Neural progenitor cell (in vitro differentiated cells): ENCODE results near the gene CETP. TPM values are rescaled to one million over a fixed set of nuclear protein-coding genes. Genes with fewer than 3 reads are reported as not detected.

Source experiments
- DNase-seq: peaks from one replicate; pipeline ENCODE4 v3.0.0-alpha.2; 2016; ENCODE audit warnings: low spot score
- H2AFZ ChIP-seq: fragments of 200-600 bp; sonication (generic); replicated peaks from 2 replicates; pipeline ENCODE4 v1.6.1; 2016; ENCODE audit warnings: antibody characterized with exemption
- H3F3A ChIP-seq: fragments of 200-600 bp; sonication (generic); 2 replicates; pipeline ENCODE4 v1.6.1; 2016; ENCODE audit warnings: antibody characterized with exemption, low read depth
- H3K27ac ChIP-seq: fragments of 200-600 bp; sonication (generic); 2 replicates; pipeline ENCODE4 v1.5.1; 2016; ENCODE audit warnings: mild to moderate bottlenecking
- H3K27me3 ChIP-seq: fragments of 200-600 bp; sonication (generic); 2 replicates; pipeline ENCODE4 v1.6.1; 2016; ENCODE audit warnings: mild to moderate bottlenecking, moderate library complexity
- H3K36me3 ChIP-seq: fragments of 200-600 bp; sonication (generic); 2 replicates; pipeline ENCODE4 v1.5.1; 2016
- H3K4me1 ChIP-seq: fragments of 200-600 bp; sonication (generic); 2 replicates; pipeline ENCODE4 v1.6.1; 2016; ENCODE audit warnings: mixed run types
- H3K4me2 ChIP-seq: fragments of 200-600 bp; sonication (generic); 2 replicates; pipeline ENCODE4 v1.6.1; 2016
- H3K4me3 ChIP-seq: fragments of 200-600 bp; sonication (generic); 2 replicates; pipeline ENCODE4 v1.5.1; 2016
- H3K79me2 ChIP-seq: fragments of 200-600 bp; sonication (generic); 2 replicates; pipeline ENCODE4 v1.6.1; 2016; ENCODE audit warnings: low read depth
- H3K9ac ChIP-seq: fragments of 200-600 bp; sonication (generic); 2 replicates; pipeline ENCODE4 v1.6.1; 2016
- H3K9me3 ChIP-seq: fragments of 200-600 bp; sonication (generic); 2 replicates; pipeline ENCODE4 v1.5.1; 2016; ENCODE audit warnings: low read depth
- H4K20me1 ChIP-seq: fragments of 200-600 bp; sonication (generic); 2 replicates; pipeline ENCODE4 v1.6.1; 2016; ENCODE audit warnings: low read depth
- H3K27ac Mint-ChIP-seq: 3 replicates; pipeline ENCODE4 v1.8.0; 2021; ENCODE audit warnings: mixed read lengths
- H3K27me3 Mint-ChIP-seq: 2 replicates; pipeline ENCODE4 v1.8.0; 2022; ENCODE audit warnings: low read depth, mild to moderate bottlenecking, inconsistent platforms, moderate library complexity, mixed read lengths; ENCODE audit not compliant: insufficient read depth
- H3K36me3 Mint-ChIP-seq: 3 replicates; pipeline ENCODE4 v1.8.0; 2021; ENCODE audit warnings: mixed read lengths
- H3K4me1 Mint-ChIP-seq: 3 replicates; pipeline ENCODE4 v1.8.0; 2021; ENCODE audit warnings: mixed read lengths
- H3K4me3 Mint-ChIP-seq: 3 replicates; pipeline ENCODE4 v1.8.0; 2021; ENCODE audit warnings: mild to moderate bottlenecking, moderate library complexity, mixed read lengths
- H3K9me3 Mint-ChIP-seq: 3 replicates; pipeline ENCODE4 v1.8.0; 2020; ENCODE audit warnings: mixed read lengths
- EZH2 ChIP-seq: fragments of 200-600 bp; sonication (generic); IDR thresholded peaks from 2 replicates; pipeline ENCODE4 v1.6.1; 2017; ENCODE audit warnings: antibody characterized with exemption, mild to moderate bottlenecking, moderate library complexity
- EZH2phosphoT487 ChIP-seq: fragments of 200-600 bp; sonication (generic); IDR thresholded peaks from 2 replicates; pipeline ENCODE4 v1.6.1; 2017; ENCODE audit warnings: antibody characterized with exemption
- total RNA-seq: library from RNA; depleted of rRNA; stranded (reverse); fragments of >200 nt; gene quantifications from 2 replicates; pipeline ENCODE4 v1.2.3, GENCODE V29; 2015; ENCODE audit warnings: low replicate concordance
- TF ChIP-seq, protein P1 (sequence below): fragments of 200-600 bp; sonication (generic); IDR thresholded peaks from 2 replicates; pipeline ENCODE4 v1.5.1; 2017; ENCODE audit warnings: antibody characterized with exemption, mild to moderate bottlenecking

Gene CETP
- total RNA-seq, 1 donor from 2014 or later, result 0.28 TPM

DNA sequence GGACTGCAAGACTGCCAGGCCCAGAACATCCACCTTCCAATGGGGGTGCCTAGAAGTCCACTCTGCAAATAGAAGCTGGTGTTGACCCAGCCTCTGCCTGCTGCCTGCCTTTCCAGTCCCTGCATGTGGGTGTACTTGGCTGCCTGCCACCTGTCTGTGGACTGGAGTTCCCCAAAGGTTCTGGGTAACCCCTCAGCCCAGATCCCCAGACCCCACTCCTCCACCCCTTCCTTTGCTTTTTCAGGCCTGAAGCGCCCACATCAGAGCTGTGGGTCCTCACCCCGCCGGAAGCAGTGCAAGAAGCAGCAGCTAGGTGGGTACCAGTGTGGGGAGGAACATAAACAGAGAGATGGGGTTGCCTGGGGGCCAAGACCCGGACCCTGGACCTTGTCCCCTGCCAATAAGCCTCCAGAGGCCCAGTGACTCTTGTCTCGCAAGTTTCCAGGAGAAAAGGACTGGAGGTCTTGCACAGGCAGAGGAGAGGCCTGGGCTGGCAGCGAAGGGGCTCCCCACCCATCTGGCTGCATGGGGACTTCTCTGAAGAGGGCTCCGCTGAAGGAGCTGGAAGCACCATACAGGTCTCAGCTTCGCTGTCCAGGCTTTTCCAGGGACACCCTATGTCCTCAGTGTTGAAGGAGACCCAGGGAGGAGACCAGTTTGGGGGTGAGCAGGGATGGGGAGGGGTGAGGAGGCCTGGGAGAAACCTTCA lies 61.9 kb downstream of the CETP start:
- H3K79me2 ChIP-seq, result no peaks in the 10 kb centered on the region
- H3K27ac ChIP-seq, result no peak overlapping the region
- Mint-ChIP-seq H3K36me3 (no peaks in the 10 kb centered on the region), H3K27ac (no peak overlapping the region), H3K27me3 (peaks cover 18% of the 10 kb centered on the region), H3K9me3 (no peaks in the 10 kb centered on the region), H3K4me1 (no peaks in the 10 kb centered on the region), H3K4me3 (no peak overlapping the region)
- no peaks in the 10 kb centered on the region for H3K27me3 ChIP-seq
- no peak for DNase-seq
- H3K9ac ChIP-seq, result no peak overlapping the region
- H3K4me1 ChIP-seq, result no peaks in the 10 kb centered on the region
- H3K36me3 ChIP-seq, result no peaks in the 10 kb centered on the region
- no peaks in the 10 kb centered on the region for H3F3A ChIP-seq
- H3K4me2 ChIP-seq, result no peak overlapping the region
- H4K20me1 ChIP-seq, result no peaks in the 10 kb centered on the region
- no peak overlapping the region for H3K4me3 ChIP-seq
- TF ChIP-seq, protein P1, sequence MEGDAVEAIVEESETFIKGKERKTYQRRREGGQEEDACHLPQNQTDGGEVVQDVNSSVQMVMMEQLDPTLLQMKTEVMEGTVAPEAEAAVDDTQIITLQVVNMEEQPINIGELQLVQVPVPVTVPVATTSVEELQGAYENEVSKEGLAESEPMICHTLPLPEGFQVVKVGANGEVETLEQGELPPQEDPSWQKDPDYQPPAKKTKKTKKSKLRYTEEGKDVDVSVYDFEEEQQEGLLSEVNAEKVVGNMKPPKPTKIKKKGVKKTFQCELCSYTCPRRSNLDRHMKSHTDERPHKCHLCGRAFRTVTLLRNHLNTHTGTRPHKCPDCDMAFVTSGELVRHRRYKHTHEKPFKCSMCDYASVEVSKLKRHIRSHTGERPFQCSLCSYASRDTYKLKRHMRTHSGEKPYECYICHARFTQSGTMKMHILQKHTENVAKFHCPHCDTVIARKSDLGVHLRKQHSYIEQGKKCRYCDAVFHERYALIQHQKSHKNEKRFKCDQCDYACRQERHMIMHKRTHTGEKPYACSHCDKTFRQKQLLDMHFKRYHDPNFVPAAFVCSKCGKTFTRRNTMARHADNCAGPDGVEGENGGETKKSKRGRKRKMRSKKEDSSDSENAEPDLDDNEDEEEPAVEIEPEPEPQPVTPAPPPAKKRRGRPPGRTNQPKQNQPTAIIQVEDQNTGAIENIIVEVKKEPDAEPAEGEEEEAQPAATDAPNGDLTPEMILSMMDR, result no peak
- TF ChIP-seq EZH2 (no peak), EZH2phosphoT487 (no peak)
- H2AFZ ChIP-seq, result no peak overlapping the region
- no peaks in the 10 kb centered on the region for H3K9me3 ChIP-seq

DNA sequence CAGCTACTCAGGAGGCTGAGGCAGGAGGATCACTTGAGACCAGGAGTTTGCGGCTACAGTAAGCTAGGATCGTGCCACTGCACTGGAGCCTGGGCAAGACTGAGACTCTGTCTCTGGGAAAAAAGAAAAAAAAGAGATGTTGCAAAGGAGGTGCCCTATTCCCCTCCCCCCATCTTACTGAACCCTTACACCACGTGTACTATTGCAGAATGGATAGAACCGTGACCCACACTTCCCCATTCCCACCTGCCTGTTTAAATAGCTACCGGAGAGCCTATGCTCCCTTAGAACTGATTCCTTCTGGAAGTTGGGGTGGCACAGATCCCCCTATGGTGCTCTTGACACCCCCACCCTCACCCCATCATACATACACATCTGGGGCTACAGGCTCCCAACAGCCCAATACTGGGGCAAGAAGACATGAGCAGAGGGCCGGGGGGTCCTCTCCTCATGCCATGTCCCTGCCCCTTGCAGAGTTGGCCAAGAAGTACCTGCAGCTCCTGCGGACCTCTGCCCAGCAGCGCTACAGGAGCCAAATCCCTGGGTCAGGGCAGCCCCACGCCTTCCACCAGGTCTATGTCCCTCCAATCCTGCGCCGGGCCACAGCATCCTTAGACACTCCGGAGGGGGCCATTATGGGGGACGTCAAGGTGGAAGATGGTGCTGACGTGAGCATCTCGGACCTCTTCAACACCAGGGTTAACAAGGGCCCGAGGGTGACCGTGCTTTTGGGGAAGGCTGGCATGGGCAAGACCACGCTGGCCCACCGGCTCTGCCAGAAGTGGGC lies 63.3 kb downstream of the CETP start:
- H3K79me2 ChIP-seq, result no peaks in the 10 kb centered on the region
- H4K20me1 ChIP-seq, result no peaks in the 10 kb centered on the region
- Mint-ChIP-seq H3K27me3 (peaks cover 19% of the 10 kb centered on the region), H3K9me3 (no peaks in the 10 kb centered on the region), H3K4me1 (no peaks in the 10 kb centered on the region), H3K27ac (no peak overlapping the region), H3K4me3 (no peak overlapping the region), H3K36me3 (no peaks in the 10 kb centered on the region)
- no peak overlapping the region for H3K4me2 ChIP-seq
- TF ChIP-seq, protein P1, result no peak
- TF ChIP-seq EZH2phosphoT487 (no peak), EZH2 (no peak)
- no peaks in the 10 kb centered on the region for H3F3A ChIP-seq
- DNase-seq, result no peak
- no peaks in the 10 kb centered on the region for H3K36me3 ChIP-seq
- H2AFZ ChIP-seq, result no peak overlapping the region
- H3K9ac ChIP-seq, result no peak overlapping the region
- H3K4me3 ChIP-seq, result no peak overlapping the region
- no peaks in the 10 kb centered on the region for H3K27me3 ChIP-seq
- no peaks in the 10 kb centered on the region for H3K4me1 ChIP-seq
- no peaks in the 10 kb centered on the region for H3K9me3 ChIP-seq
- H3K27ac ChIP-seq, result no peak overlapping the region

DNA sequence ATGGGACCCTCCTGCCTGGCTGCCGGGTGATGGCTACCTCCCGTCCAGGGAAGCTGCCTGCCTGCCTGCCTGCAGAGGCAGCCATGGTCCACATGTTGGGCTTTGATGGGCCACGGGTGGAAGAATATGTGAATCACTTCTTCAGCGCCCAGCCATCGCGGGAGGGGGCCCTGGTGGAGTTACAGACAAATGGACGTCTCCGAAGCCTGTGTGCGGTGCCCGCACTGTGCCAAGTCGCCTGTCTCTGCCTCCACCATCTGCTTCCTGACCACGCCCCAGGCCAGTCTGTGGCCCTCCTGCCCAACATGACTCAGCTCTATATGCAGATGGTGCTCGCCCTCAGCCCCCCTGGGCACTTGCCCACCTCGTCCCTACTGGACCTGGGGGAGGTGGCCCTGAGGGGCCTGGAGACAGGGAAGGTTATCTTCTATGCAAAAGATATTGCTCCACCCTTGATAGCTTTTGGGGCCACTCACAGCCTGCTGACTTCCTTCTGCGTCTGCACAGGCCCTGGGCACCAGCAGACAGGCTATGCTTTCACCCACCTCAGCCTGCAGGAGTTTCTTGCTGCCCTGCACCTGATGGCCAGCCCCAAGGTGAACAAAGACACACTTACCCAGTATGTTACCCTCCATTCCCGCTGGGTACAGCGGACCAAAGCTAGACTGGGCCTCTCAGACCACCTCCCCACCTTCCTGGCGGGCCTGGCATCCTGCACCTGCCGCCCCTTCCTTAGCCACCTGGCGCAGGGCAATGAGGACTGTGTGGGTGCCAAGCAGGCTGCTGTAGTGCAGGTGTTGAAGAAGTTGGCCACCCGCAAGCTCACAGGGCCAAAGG lies 64.4 kb downstream of the CETP start:
- Histone ChIP-seq H3K9ac (no peak overlapping the region), H3K4me3 (no peak overlapping the region), H4K20me1 (no peaks in the 10 kb centered on the region), H3K79me2 (no peaks in the 10 kb centered on the region), H3K27me3 (no peaks in the 10 kb centered on the region), H2AFZ (no peak overlapping the region), H3K27ac (no peak overlapping the region), H3K9me3 (no peaks in the 10 kb centered on the region), H3K4me1 (no peaks in the 10 kb centered on the region), H3K36me3 (no peaks in the 10 kb centered on the region), H3K4me2 (no peak overlapping the region), H3F3A (no peaks in the 10 kb centered on the region)
- no peak for DNase-seq
- Mint-ChIP-seq H3K36me3 (no peaks in the 10 kb centered on the region), H3K27ac (no peak overlapping the region), H3K27me3 (peaks cover 14% of the 10 kb centered on the region), H3K9me3 (no peaks in the 10 kb centered on the region), H3K4me1 (no peaks in the 10 kb centered on the region), H3K4me3 (no peak overlapping the region)
- TF ChIP-seq EZH2phosphoT487 (no peak), EZH2 (no peak)
- TF ChIP-seq, protein P1, result no peak
